Measurements from ENCODE around the gene DYNC1H1. TPM values are rescaled to one million over a fixed set of nuclear protein-coding genes. Genes with fewer than 3 reads are reported as not detected.
"Not testable (repeated sequence)": the region's sequence is repeated elsewhere in the genome, so short reads cannot be mapped to it uniquely, and the experiment has no call there.

Gene DYNC1H1
- total RNA-seq, 1 donor from 2014 or later = 577 TPM

DNA sequence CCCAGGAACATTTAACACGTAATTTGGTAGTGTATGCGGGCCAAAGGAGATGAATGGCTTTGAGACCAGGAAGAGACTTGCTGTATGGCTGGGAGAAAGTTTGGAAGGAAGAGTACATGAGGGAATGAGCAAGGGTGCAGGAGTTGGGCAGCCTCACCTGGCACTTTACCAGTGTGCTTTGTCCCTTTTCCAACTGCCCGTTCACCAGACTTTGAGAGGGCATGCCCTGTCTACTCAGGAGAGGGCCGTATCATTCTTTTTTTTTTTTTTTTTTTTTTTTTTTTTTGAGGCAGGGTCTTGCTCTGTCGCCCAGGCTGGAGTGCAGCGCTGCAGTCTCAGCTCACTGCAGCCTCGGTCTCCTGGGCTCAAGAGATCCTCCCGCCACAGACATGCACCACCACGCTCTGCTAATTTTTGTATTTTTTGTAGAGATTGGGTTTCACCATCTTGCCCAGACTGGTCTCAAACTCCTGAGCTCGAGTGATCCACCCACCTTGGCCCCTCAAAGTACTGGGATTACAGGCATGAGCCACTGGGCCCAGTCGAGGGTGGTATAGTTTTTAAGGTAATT, 6.5 kb downstream of the DYNC1H1 start:
- peaks cover 2 to 15% of the 10 kb centered on the region in 2 donors for H3K36me3 ChIP-seq
- peak overlapping the region in 1 of 2 donors; percentile 39 for H3K27ac ChIP-seq
- intact Hi-C loops (cut with DNase I) = no loop called here
- TF ChIP-seq CTCF (IDR thresholded peaks at IDR 0.05) = no peak
- H3K9me3 ChIP-seq = no peaks in the 10 kb centered on the region
- H3K27me3 ChIP-seq = no peaks in the 10 kb centered on the region
- no peak overlapping the region for H3K4me3 ChIP-seq
- peak in 1 of 2 donors; percentile 19 for DNase-seq (ENCODE audit: low spot score in 2 of 2)
- peaks cover 7 to 37% of the 10 kb centered on the region in 2 donors for H3K4me1 ChIP-seq

DNA sequence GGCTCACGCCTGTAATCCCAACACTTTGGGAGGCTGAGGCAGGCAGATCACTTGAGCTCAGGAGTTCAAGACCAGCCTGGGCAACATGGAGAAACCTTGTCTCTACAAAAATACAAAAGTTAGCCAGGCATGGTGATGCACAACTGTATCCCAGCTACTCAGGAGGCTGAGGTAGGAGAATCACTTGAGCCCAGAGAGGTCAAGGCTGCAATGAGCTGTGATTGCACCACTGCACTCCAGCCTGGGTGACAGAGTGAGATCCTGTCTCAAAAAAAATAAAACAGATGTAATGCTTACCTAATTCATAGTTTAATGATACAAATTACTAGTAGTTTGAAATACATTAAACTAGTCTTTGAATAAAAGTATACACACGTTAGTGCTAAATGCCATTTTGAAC, 7.1 kb downstream of the DYNC1H1 start:
- peaks cover 7 to 21% of the 10 kb centered on the region in 2 donors for H3K36me3 ChIP-seq
- peak overlapping the region; percentile 39 to 68 for H3K27ac ChIP-seq
- H3K4me3 ChIP-seq; H3K27me3 ChIP-seq; intact Hi-C loops (cut with DNase I); H3K9me3 ChIP-seq: not testable (repeated sequence)
- H3K4me1 ChIP-seq = peaks cover 7 to 37% of the 10 kb centered on the region in 2 donors
- DNase-seq (ENCODE audit: low spot score in 2 of 2) = peak in 1 of 2 donors; percentile 34

DNA sequence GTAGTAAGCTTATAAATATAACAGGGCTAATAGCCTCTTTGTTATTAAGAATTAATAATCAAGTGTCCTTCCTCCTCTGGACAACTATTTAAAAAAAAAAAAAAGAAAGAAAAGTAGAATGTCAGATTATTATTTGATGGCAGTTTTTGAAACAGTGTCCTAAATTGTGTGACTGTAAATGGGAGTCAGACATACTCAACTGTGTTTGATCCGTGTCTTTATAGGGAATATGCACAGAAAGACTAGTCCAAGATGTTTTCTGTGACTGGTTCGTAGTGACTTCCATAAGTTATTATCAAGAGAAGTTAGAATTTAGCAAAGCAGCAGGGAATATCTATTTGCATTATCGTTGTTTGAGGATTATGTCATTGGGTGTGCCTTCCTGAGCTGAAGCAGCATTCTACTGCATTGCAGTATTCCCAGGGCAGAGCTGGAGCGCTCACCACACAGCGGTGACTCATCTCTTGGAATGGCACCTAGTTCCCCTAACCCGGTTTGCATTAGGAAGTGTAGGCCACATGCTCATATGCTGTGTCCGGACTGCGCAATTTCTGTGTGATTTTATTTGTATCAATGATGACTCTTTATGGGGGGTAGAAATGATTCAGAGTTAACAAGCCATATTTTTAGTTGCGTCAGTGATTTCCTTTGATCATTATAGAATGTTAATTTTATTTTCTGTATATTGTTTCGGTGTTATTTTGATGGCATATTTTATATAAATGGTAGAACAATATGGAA, 7.9 kb downstream of the DYNC1H1 start:
- no peaks in the 10 kb centered on the region for H3K27me3 ChIP-seq
- DNase-seq (ENCODE audit: low spot score in 2 of 2) = peak; percentile 67 to 95
- H3K4me3 ChIP-seq = peak overlapping the region in 1 of 2 donors; percentile 23
- H3K9me3 ChIP-seq = no peaks in the 10 kb centered on the region
- intact Hi-C loops (cut with DNase I) = loop anchor here (1.0 kb wide), 1 partner anchor 8 kb away; the partner anchor contains the start of gene DYNC1H1
- peak overlapping the region; percentile 68 to 69 for H3K27ac ChIP-seq
- peaks cover 7 to 37% of the 10 kb centered on the region in 2 donors for H3K4me1 ChIP-seq
- H3K36me3 ChIP-seq = peaks cover 11 to 28% of the 10 kb centered on the region in 2 donors
- no peak for TF ChIP-seq CTCF (IDR thresholded peaks at IDR 0.05)

- TF ChIP-seq CTCF (IDR thresholded peaks at IDR 0.05) = no peak
- H3K4me3 ChIP-seq = no peak overlapping the region
- H3K9me3 ChIP-seq = no peaks in the 10 kb centered on the region
- peaks cover 11 to 38% of the 10 kb centered on the region in 2 donors for H3K36me3 ChIP-seq
- intact Hi-C loops (cut with DNase I) = no loop called here
- H3K4me1 ChIP-seq = peaks cover 7 to 34% of the 10 kb centered on the region in 2 donors
- H3K27ac ChIP-seq = peak overlapping the region; percentile 68 to 69
- no peaks in the 10 kb centered on the region for H3K27me3 ChIP-seq
- DNase-seq (ENCODE audit: low spot score in 2 of 2) = peak in 1 of 2 donors; percentile 58
Observed at GRCh38 chr14:101973356-101973755, 9.0 kb downstream of the DYNC1H1 start.

DNA sequence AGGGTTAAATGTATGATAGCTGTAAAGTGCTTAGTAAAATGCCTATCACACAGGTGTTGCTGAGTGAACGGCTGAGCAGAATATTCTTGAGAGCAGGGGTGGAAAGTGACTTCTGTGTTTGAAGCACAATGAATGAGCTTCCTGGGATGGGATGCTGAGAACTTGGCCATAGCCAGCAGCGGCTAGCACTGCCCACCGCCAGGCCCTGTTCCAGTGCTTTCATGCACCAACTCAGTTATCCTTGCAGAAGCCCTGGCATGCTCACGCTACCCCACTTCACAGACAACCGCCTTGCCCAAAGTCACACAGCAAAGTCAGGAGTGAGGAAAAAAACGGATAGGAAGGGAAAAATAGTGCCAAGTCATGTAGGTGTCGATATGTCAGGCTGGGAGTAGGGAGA, 10.9 kb downstream of the DYNC1H1 start:
- Histone ChIP-seq H3K9me3 (no peaks in the 10 kb centered on the region), H3K27ac (no peak overlapping the region), H3K36me3 (peaks cover 23 to 41% of the 10 kb centered on the region in 2 donors), H3K4me1 (peaks cover 8 to 34% of the 10 kb centered on the region in 2 donors), H3K4me3 (no peak overlapping the region), H3K27me3 (no peaks in the 10 kb centered on the region)
- intact Hi-C loops (cut with DNase I) = no loop called here
- DNase-seq (ENCODE audit: low spot score in 2 of 2) = peak in 1 of 2 donors; percentile 58
- no peak for TF ChIP-seq CTCF (IDR thresholded peaks at IDR 0.05)
